MG63 (cell line): ENCODE results near the gene KRT2. TPM values are rescaled to one million over a fixed set of nuclear protein-coding genes. Genes with fewer than 3 reads are reported as not detected.

ENCODE experiments used
- DNase-seq: peaks from one replicate; pipeline ENCODE4 v3.0.0-alpha.2; 2020
- H3K27me3 ChIP-seq: fragments of 250-450 bp; sonication (Bioruptor Pico); 2 replicates; pipeline ENCODE4 v1.5.1; 2020; ENCODE audit warnings: mild to moderate bottlenecking, moderate library complexity
- H3K36me3 ChIP-seq: fragments of 250-450 bp; sonication (Bioruptor Pico); 2 replicates; pipeline ENCODE4 v1.5.1; 2020; ENCODE audit warnings: mild to moderate bottlenecking, moderate library complexity
- H3K4me3 ChIP-seq: fragments of 250-450 bp; sonication (Bioruptor Pico); 2 replicates; pipeline ENCODE4 v1.5.1; 2020; ENCODE audit warnings: mild to moderate bottlenecking, moderate library complexity
- H3K9me3 ChIP-seq: fragments of 250-450 bp; sonication (Bioruptor Pico); 2 replicates; pipeline ENCODE4 v1.5.1; 2020; ENCODE audit warnings: mild to moderate bottlenecking, moderate library complexity
- total RNA-seq: library from RNA; depleted of rRNA; stranded (reverse); fragments of >200 nt; shearing (Covaris generic); gene quantifications from 2 replicates; pipeline ENCODE4 v1.2.3, GENCODE V29; 2014; ENCODE audit warnings: low replicate concordance

KRT2 gene
- total RNA-seq, 1 experiment from 2014 or later = not detected

DNA sequence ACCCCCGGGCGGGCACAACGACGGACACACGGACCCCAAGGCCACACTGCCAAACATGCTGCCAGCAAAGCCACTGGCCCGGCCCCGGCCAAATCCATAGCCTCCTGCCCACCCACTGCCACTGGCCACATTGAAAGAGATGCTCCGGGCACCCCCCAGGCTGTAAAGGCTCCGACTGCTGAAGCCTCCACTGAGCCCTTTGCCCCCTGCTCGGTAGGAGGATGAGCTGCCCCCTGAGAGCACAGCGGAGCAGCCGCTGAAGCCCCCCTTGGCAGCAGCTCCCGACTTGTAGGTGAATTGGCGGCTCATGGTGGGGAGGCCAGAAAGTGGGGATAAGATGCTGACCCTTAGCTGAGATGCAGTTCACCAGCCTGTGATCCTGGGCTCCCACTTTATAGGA is 33.8 kb downstream of the KRT2 start, which contains the start of gene KRT73:
Gene KRT73 (minus strand): TSS at position 344 of the 400 bp plus-strand sequence. CDS start 35 bp downstream, at position 309.
- DNase-seq = no peak
- H3K27me3 ChIP-seq = no peaks in the 10 kb centered on the region
- no peaks in the 10 kb centered on the region for H3K9me3 ChIP-seq
- no peak within 1 kb of the TSS for H3K4me3 ChIP-seq
- no peaks in the 10 kb centered on the region for H3K36me3 ChIP-seq

DNA sequence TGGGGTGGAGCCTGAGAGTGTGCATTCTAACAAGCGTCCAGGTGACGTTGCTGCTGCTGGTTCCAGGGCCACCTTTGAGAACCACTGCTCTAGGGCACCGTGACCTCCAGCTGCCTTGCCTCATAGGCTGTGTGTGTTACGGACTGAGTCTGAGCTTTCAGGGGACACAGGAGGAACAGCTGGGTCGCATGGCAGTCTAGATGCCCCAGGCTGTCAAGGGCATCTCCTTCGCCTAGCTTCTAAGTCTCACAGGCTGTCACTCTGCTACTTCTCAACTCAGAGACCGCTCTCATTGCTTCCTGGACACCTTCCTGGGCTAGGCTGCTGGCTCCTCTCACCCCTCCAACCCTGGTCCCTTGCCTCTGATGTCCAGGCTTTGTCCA is 34.6 kb downstream of the KRT2 start:
- no peak for DNase-seq
- Histone ChIP-seq H3K9me3 (no peaks in the 10 kb centered on the region), H3K36me3 (no peaks in the 10 kb centered on the region), H3K4me3 (no peak overlapping the region), H3K27me3 (no peaks in the 10 kb centered on the region)

DNA sequence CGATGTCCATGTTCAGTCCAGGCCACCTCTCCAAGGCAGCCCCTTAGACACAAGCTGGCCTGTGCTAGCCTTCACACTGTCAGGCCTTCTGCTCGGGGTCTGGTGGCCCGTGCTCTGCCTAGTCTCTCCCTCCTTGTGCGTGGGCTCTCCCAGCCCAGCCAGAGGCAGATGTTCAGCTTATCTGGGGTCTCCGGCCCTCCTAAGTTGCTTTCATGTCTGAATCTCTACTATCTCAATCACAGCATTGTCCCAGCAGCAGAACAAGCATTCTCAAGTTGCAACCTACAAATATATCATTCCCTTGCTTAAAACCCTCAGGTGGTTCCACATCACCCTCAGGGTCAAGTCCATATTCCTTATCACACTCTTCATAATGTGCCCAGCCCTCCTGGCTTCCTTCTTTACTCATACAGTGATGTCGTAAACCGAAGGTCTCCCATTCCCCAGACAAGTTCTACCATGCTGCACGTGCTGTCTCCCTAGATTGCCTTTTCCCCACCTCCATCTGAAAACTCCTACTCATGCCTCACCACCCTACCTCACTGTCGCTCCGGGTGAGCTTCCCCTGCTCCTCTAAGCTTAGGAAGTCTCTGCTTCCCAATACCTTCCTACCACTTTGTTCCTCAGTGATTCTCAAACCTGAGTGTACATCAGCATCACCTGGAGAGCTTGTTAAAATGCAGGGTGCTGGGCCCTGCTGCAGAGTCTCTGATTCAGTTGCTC is 35.2 kb downstream of the KRT2 start:
- no peak overlapping the region for H3K4me3 ChIP-seq
- no peak for DNase-seq
- H3K27me3 ChIP-seq = no peaks in the 10 kb centered on the region
- no peaks in the 10 kb centered on the region for H3K9me3 ChIP-seq
- H3K36me3 ChIP-seq = no peaks in the 10 kb centered on the region

DNA sequence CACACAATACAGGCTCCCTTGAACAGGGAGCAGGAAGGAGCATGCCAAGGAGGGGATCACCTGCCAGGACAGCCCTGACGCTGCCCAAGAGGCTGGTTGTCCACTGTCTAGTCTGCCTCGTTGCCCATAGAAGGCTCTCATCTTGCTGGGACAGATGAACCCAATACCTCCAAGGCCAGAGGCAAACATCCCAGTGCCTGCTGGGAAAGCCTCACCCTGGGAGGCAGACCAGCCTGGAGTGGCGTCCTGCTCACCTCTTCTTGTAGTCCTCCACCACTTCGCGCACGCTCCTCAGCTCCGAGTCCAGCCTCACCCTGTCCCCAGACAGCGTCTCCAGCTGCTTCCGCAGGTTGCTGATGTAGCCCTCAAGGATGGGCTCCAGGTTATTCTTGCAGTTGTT is 36.1 kb downstream of the KRT2 start:
- no peak overlapping the region for H3K4me3 ChIP-seq
- no peak for DNase-seq
- no peaks in the 10 kb centered on the region for H3K27me3 ChIP-seq
- H3K9me3 ChIP-seq = no peaks in the 10 kb centered on the region
- no peaks in the 10 kb centered on the region for H3K36me3 ChIP-seq

DNA sequence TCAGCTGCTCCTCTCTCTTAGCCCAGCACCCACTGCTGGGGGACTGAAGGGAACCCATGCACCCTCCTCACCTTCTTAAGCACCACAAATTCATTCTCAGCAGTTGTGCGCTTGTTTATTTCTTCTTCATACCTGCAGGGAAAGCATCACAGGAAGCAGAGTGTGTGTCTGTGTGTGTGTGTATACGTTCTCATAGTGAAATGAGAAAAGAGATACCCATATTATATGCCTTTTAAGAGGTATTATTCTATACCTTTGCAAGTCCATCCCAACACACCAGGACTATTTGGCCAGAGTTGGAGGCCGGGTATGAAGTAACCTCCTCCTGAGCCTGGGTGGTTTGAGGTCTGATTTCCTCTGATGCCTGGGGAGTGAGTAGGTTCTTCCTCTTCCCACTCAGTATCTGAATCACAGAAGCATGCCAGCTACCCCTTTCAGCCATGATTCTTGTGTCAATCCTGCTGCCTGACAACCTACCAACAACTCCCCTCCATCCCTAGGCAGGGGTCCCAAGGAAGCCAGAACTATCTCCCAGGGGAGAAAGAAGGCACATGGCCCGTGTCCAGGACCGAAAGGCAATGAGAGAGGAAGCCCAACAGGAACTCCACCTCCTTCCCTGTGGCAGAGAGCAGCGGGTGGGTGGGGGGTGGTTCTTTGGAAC is 36.7 kb downstream of the KRT2 start:
- Histone ChIP-seq H3K36me3 (no peaks in the 10 kb centered on the region), H3K27me3 (no peaks in the 10 kb centered on the region), H3K4me3 (no peak overlapping the region), H3K9me3 (no peaks in the 10 kb centered on the region)
- DNase-seq = no peak

DNA sequence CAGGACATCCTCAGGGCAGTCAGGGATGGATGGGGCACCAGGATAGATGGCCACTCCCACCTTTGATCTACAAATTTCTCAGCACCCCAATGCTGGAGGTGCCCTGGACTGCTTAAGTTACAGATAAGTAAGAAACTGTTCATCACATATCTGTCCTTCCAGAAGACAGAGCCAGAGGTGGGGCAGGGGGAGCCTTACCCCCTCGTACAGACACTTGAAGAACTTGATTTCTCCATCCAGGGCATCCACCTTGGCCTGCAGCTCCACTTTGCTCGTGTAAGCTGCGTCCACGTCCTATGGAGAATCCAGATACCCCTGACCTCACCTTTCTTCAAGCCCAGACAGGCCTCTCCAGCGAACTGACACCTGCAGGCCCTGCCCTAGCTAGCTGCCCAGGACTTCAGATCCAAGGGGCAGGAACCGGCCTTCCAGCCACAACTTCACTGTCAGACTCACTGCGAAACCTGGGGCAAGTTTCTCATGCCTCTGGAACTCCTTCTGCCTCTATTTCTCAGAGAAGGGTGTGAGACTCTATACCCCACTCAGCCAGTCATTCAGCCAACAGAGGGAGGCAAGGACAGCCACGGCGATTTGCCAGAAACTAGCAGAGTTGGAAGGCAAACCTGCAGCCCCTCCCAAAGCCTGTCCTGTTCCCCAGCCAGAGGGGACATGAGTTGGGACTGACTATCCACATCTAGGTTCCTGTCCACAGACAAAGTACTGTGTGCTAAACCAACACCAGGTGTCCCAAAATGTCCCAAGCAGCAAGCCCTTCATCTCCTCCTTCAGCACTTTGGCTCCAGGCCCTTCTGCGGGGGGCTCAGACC is 37.4 kb downstream of the KRT2 start:
- no peaks in the 10 kb centered on the region for H3K9me3 ChIP-seq

DNA sequence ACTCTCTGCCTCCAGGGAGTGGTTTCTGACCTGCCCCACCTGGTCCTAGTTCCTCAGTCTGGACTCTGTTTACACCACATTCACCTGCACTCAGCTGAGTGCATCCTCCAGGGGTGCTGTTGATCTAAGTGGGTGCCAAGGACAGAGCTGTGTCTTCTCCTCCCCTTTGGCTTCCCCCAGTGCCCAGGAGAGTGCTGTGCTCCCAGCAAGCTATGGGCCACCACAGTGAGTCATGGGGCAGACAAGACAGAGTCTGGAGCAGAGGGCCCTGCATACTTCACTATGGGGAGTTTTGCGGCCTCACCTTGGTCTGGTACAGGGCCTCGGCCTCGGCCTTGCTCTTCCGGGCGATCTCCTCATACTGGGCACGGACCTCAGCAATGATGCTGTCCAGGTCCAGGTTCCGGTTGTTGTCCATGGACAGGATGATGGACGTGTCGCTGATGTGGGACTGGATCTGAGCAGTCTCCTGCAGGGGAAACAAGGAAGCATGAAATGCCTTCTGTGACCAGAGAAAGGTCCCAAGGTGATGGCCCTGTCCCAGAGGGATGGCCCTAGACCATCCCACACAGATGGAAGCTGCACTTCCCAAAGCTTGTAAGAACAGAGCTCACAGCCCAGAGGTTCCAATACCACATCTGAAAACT is 38.5 kb downstream of the KRT2 start:
- Histone ChIP-seq H3K27me3 (no peaks in the 10 kb centered on the region), H3K9me3 (no peaks in the 10 kb centered on the region)
- no peak for DNase-seq

More for the DNA sequence above, 37.4 kb downstream of the KRT2 start:
- Histone ChIP-seq H3K4me3 (no peak overlapping the region), H3K27me3 (no peaks in the 10 kb centered on the region), H3K36me3 (no peaks in the 10 kb centered on the region)
- DNase-seq = no peak

DNA sequence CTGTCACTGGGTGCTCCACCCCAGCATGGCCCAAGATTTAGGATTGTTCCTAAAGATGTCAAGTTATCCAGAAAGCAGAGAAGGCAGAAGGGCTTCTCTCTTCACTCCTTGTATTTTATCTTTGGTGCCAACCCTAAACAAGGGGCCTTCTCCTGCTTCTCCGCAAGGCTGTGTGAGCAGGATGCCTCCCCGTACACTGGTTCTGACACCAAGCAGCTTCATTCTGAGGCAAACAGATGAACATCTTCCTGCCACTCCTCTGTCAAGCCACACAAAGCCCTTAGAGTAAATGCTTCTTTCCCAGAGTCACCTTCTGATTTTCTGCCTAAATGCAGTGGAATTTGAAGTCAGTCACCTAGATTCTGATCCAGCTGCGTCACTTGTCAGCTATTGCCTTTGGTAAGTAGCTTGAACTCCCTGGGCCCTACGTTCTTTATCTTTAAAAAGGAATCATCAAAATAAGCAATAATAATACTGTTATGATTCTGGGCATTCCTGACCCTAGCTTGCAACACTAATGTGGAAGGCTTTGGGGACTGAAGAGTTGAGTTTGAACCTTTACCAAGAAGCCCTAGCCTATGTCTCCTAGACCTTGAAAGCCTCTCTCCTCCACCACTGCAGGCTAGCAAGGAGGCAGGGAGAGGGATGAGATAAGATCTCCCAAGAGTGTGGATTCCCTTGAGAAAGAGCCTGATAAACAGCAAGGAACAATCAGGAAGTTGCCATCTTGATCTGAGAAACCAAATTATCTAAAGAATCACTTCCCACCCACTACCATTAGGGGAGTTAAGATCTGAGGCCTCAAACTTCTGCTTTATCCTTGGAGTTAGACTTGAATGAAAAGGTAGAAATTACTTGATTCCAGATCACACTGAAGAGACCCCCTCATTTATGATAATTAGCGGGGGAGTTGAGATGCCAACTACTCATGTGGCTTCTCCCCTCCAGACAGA is 39.3 kb downstream of the KRT2 start:
- Histone ChIP-seq H3K9me3 (no peaks in the 10 kb centered on the region), H3K36me3 (no peaks in the 10 kb centered on the region), H3K27me3 (no peaks in the 10 kb centered on the region), H3K4me3 (no peak overlapping the region)
- DNase-seq = no peak

More for the DNA sequence above, 38.5 kb downstream of the KRT2 start:
- H3K36me3 ChIP-seq = no peaks in the 10 kb centered on the region
- H3K4me3 ChIP-seq = no peak overlapping the region

DNA sequence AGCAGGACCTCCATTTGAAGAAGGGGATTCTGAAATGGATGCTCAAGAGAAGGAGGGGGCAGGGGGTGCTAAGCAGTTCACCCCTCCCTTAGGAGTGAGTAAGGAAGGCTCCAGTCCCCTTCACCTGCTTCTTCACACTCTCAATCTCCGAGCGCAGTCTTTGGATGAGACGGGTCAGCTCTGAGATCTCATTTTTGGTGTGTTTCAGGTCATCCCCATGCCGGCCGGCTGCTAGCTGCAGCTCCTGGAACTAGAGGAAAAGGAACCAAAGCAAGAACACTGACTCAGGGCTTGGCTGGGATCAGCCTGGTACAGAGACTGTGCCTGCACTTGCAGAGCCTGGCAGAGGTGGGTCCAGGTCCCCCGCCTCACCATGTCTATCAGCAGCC is 40.9 kb downstream of the KRT2 start:
- no peak for DNase-seq
- Histone ChIP-seq H3K27me3 (no peaks in the 10 kb centered on the region), H3K4me3 (no peak overlapping the region), H3K9me3 (no peaks in the 10 kb centered on the region), H3K36me3 (no peaks in the 10 kb centered on the region)

DNA sequence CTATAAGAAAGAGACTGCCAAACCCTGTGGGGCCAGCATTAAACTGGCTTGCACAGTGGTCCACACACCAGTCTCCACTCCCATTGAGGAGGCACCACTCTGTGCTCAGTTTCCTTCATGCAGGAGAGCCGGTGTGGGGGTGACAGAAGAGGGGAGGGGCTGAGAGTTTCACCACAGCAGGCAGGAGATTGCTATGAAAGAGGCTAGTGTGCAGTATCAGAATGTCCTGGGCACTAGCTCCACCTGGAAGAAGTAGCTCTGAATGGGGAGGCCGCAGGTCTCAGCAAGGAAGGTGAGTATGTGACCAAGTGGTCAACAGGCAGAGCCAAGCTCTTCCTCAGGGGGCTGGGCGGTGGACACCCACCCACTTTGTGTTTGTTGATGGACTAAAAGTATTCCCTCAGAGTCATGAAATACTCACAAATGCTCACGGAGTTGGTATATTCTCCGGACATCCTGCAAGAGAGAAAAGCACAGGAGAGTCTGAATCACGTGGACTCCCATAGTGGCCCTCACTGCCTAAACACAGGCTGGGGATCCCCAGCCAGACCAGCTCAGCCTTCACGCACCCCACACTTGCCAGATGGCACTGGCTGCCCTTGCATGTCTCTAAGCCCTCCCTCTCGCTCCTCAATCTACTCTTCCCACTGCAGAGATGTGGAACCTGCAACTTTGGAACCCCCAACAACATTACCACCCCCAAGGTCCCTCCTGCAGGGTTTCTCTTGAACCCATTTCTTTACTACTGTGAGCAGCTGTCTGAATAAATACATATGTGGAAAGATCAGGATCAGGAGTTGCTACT is 43.0 kb downstream of the KRT2 start:
- H3K27me3 ChIP-seq = no peaks in the 10 kb centered on the region
- no peak overlapping the region for H3K4me3 ChIP-seq
- H3K36me3 ChIP-seq = no peaks in the 10 kb centered on the region
- H3K9me3 ChIP-seq = no peaks in the 10 kb centered on the region
- no peak for DNase-seq

DNA sequence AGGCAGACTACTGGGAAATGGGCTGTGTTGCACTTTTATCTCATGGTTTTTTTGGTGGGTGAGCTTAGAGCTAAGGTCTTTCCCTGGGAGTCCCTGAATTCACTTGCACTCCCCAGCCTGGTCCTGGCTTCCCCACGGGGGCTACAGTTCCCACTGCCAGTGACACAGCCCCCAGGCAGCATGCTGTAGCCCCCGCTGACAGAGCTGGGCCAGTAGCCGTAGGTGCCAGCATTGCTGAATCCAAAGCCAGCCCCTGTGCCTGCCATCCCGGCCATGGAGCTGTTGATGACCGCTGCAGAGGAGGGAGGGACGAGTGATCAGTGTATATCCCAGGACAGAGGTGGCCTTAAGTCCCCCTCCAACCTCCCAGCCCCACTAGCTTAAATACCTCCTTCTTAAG is 43.9 kb downstream of the KRT2 start:
- H3K27me3 ChIP-seq = no peaks in the 10 kb centered on the region
- DNase-seq = no peak

DNA sequence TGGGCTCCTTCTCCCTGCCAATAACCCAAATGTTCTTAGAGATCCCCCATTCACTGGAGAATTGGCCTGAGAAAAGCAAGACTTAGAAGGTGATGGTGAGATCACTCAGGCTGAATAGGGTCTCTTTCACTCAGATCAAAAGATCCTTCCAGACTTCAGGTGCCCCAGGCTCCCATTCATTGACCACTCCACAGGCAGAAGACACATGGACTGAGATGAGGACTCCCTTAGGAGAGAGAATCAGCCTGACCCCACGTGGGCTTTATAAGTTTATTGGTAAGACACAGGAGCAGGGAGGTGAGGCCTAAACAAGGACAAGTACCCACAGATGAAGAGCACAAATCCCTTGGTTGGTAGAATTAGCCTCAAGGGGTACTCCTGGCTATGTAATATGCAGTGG is 44.7 kb downstream of the KRT2 start:
- DNase-seq = no peak
- Histone ChIP-seq H3K9me3 (no peaks in the 10 kb centered on the region), H3K4me3 (no peak overlapping the region), H3K27me3 (no peaks in the 10 kb centered on the region), H3K36me3 (no peaks in the 10 kb centered on the region)

More for the DNA sequence above, 43.9 kb downstream of the KRT2 start:
- H3K4me3 ChIP-seq = no peak overlapping the region
- no peaks in the 10 kb centered on the region for H3K9me3 ChIP-seq
- H3K36me3 ChIP-seq = no peaks in the 10 kb centered on the region

DNA sequence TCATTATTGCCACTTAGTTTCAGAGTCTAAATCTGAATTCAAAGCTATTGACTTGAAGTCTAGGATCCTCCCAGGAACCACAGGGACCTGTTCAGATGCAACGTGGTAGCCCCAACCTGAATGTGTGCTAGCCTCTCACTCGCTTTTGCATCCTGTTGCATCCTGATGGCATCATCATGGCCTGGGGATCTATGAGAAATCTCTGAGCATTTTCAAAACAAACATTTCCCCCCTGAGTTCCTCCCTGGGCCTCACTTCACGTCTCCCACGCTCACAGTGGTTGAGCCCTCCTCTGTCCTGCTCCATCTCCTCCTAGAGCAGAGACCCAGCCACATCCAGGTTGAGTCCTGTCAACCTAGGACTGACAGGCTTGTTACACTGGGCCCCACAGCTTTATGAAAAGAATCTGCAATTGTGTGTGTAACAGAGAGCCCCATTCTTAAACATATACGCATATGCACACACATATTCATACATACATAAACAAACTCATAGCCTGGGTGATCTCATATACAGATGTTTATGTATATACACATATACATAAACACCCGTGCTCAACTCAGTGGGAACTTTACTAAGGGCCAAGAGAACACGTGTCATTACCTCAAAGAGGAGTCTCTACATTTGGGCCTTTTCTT is 45.3 kb downstream of the KRT2 start:
- no peaks in the 10 kb centered on the region for H3K27me3 ChIP-seq
- no peaks in the 10 kb centered on the region for H3K36me3 ChIP-seq
- DNase-seq = no peak
- H3K9me3 ChIP-seq = no peaks in the 10 kb centered on the region
- H3K4me3 ChIP-seq = no peak overlapping the region

DNA sequence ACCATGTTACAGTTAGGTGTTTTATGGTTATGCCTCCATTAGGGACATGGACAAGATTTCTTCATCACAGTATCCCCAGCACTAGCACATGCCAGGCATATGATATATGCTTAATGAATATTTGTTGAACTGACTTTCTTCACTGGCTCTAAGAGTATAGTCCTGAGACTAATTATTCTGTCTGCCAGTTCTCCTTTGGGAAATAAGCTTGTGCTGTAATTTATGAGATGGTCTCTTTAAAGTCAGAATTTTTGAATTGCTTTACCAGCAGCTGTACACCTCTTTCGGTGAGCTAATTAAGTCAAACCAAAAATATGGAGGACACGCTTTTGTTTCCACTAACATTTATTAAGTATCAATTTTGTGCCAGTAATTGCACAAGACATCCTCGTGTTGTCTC is 45.9 kb downstream of the KRT2 start:
- H3K9me3 ChIP-seq = no peaks in the 10 kb centered on the region
- no peak overlapping the region for H3K4me3 ChIP-seq
- DNase-seq = no peak
- no peaks in the 10 kb centered on the region for H3K27me3 ChIP-seq
- H3K36me3 ChIP-seq = no peaks in the 10 kb centered on the region

DNA sequence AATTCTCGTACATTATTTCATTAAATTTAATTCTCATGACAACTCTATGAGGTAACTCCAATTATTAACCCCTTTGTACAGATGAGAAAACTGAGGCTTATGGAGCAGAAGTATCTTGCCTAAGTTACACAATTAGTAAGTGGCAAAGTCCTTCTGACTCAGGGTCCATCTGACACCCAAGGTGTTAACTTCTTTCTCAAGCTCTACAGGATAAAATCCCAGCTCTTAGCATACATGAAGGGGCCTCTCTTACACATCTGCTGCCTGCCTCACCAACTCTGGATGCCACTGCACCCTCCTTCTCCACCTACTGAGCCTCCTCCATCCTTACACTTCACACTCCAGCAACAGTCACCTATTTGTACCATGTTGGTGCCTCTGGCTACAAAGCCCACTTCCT is 46.5 kb downstream of the KRT2 start:
- Histone ChIP-seq H3K27me3 (no peaks in the 10 kb centered on the region), H3K4me3 (no peak overlapping the region), H3K36me3 (no peaks in the 10 kb centered on the region), H3K9me3 (no peaks in the 10 kb centered on the region)
- no peak for DNase-seq
